Osteoblast (primary cell): ENCODE results near the gene VPS13D. TPM values are rescaled to one million over a fixed set of nuclear protein-coding genes. Genes with fewer than 3 reads are reported as not detected.

Source experiments
- DNase-seq: peaks from one replicate; pipeline ENCODE4 v3.0.0; 2011; ENCODE audit warnings: low spot score, mixed read lengths; ENCODE audit not compliant: insufficient read length; ENCODE audit errors: missing footprints
- H2AFZ ChIP-seq: 2 replicates; pipeline ENCODE4 v1.6.0; 2011; ENCODE audit warnings: mild to moderate bottlenecking, low read length
- H3K27ac ChIP-seq: 2 replicates; pipeline ENCODE4 v1.5.1; 2011; ENCODE audit warnings: mild to moderate bottlenecking, low read depth, low read length, moderate library complexity
- H3K27me3 ChIP-seq: 2 replicates; pipeline ENCODE4 v1.6.0; 2012; ENCODE audit warnings: mild to moderate bottlenecking, control low read depth, inconsistent platforms, low read length, moderate library complexity; ENCODE audit not compliant: insufficient read depth
- H3K36me3 ChIP-seq: 2 replicates; pipeline ENCODE4 v1.5.1; 2011; ENCODE audit warnings: mild to moderate bottlenecking, low read length, control low read depth, moderate library complexity; ENCODE audit not compliant: insufficient read depth
- H3K4me1 ChIP-seq: 2 replicates; pipeline ENCODE4 v1.5.1; 2011; ENCODE audit warnings: mild to moderate bottlenecking, low read length, control low read depth, moderate library complexity; ENCODE audit not compliant: insufficient read depth
- H3K4me2 ChIP-seq: 2 replicates; pipeline ENCODE4 v1.6.0; 2011; ENCODE audit warnings: mild to moderate bottlenecking, low read length; ENCODE audit not compliant: insufficient read depth
- H3K4me3 ChIP-seq: fragments of 200-600 bp; sonication (generic); 3 replicates; pipeline ENCODE4 v1.5.1; 2012; ENCODE audit warnings: mild to moderate bottlenecking, low read length, inconsistent platforms; ENCODE audit not compliant: insufficient read depth
- H3K79me2 ChIP-seq: 2 replicates; pipeline ENCODE4 v1.6.0; 2012; ENCODE audit warnings: mild to moderate bottlenecking, low read length, control low read depth, inconsistent platforms; ENCODE audit not compliant: insufficient read depth
- H3K9me3 ChIP-seq: 2 replicates; pipeline ENCODE4 v1.5.1; 2011; ENCODE audit warnings: low read depth, low read length, control low read depth
- H4K20me1 ChIP-seq: 2 replicates; pipeline ENCODE4 v1.6.0; 2012; ENCODE audit warnings: mild to moderate bottlenecking, low read length, control low read depth; ENCODE audit not compliant: insufficient read depth
- total RNA-seq: library from RNA; depleted of rRNA; stranded (reverse); fragments of >200 nt; gene quantifications from 2 replicates; pipeline ENCODE4 v1.2.3, GENCODE V29; 2012
- TF ChIP-seq, protein P1 (sequence below): IDR thresholded peaks from 2 replicates; pipeline ENCODE4 v1.5.1; 2011; ENCODE audit warnings: mild to moderate bottlenecking, low read depth, low read length, moderate library complexity; ENCODE audit errors: extremely low read depth

VPS13D gene
- total RNA-seq, 1 donor, result 48.5 TPM

DNA sequence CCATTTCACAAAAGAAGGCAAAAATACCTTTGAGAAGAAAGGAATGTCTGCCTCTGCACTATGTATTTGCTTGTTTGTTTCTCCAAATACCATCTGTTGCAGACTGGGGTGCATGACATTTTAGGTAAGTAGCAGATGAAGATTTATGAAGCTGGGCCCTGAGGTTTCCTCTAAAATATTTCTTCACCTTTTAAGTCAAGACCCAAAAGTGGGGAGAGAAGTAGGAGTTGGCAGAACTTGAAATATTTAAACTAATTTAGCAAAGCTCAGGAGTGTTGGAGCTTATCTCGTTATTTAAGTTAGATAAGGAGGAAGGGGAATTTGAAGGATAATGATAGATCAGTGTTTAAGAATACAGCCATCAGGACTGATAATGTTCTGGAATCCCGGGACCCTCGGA lies 235.3 kb downstream of the VPS13D start:
- TF ChIP-seq, protein P1, sequence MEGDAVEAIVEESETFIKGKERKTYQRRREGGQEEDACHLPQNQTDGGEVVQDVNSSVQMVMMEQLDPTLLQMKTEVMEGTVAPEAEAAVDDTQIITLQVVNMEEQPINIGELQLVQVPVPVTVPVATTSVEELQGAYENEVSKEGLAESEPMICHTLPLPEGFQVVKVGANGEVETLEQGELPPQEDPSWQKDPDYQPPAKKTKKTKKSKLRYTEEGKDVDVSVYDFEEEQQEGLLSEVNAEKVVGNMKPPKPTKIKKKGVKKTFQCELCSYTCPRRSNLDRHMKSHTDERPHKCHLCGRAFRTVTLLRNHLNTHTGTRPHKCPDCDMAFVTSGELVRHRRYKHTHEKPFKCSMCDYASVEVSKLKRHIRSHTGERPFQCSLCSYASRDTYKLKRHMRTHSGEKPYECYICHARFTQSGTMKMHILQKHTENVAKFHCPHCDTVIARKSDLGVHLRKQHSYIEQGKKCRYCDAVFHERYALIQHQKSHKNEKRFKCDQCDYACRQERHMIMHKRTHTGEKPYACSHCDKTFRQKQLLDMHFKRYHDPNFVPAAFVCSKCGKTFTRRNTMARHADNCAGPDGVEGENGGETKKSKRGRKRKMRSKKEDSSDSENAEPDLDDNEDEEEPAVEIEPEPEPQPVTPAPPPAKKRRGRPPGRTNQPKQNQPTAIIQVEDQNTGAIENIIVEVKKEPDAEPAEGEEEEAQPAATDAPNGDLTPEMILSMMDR, result no peak

DNA sequence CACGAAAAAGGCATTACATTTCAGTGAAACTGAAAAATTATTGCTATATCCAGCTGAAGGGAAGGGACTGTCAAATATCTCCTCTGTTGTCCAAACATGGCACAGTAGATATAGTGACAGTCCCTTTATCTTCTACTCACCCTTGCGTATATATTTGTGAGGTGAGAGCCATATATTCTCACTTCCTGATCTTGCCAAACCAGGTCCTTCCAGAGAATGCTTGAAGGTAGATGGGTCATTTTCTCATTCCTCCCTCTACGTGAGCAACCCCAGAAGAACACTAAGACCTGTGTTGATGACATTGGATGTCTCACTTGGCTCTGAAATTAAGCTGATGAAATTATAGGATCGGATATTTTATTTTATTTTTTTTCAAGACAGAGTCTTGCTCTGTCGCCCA lies 237.0 kb downstream of the VPS13D start:
- Histone ChIP-seq H3K79me2 (no peaks in the 10 kb centered on the region), H3K27me3 (no peaks in the 10 kb centered on the region), H3K4me1 (peaks cover 44% of the 10 kb centered on the region), H3K27ac (no peak overlapping the region), H2AFZ (no peak overlapping the region), H3K4me3 (no peak overlapping the region), H3K36me3 (peaks cover 3% of the 10 kb centered on the region), H3K4me2 (no peak overlapping the region), H4K20me1 (no peaks in the 10 kb centered on the region), H3K9me3 (no peaks in the 10 kb centered on the region)
- TF ChIP-seq, protein P1, result no peak
- DNase-seq, result no peak

More for the DNA sequence above, 235.3 kb downstream of the VPS13D start:
- peaks cover 56% of the 10 kb centered on the region for H3K4me1 ChIP-seq
- no peaks in the 10 kb centered on the region for H3K27me3 ChIP-seq
- peak overlapping the region; percentile 82 for H3K27ac ChIP-seq
- peak overlapping the region; percentile 23 for H3K4me2 ChIP-seq
- H4K20me1 ChIP-seq, result no peaks in the 10 kb centered on the region
- H3K9me3 ChIP-seq, result no peaks in the 10 kb centered on the region
- no peak for DNase-seq
- no peaks in the 10 kb centered on the region for H3K79me2 ChIP-seq
- no peak overlapping the region for H2AFZ ChIP-seq
- H3K4me3 ChIP-seq, result no peak overlapping the region
- H3K36me3 ChIP-seq, result peaks cover 3% of the 10 kb centered on the region

DNA sequence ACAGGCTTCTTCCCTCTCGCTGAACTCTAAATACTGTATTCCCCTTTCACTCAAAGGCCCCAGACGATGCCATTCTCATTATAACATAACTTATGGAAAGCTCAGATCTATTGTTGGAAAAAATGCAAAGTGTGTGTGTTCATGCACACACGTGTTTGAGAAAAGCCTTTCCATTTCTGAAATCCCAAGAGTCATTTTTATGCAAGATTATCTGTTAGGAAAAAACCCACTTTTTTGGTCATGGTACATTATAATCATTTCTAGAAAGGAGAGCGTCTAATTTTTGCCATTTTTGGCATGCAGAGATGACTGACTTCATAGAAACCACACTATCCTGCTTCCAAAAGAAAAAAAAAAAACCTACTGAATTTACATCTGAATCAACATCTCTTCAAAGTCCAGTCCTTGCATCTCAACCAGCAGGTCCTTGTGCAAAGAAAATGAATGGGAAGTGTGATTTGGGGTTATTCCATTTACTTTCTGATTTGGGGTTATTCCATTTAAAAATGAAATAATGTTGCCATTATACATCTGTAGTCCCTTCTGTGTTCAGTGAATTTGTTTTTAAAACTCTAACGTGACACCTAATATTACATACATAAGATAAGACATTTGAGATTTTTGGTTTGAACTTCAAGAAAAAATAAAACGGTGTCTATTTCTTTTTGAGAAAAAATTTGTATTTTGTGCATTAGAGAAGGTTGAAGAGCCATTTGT lies 237.9 kb downstream of the VPS13D start:
- H3K27me3 ChIP-seq, result no peaks in the 10 kb centered on the region

DNA sequence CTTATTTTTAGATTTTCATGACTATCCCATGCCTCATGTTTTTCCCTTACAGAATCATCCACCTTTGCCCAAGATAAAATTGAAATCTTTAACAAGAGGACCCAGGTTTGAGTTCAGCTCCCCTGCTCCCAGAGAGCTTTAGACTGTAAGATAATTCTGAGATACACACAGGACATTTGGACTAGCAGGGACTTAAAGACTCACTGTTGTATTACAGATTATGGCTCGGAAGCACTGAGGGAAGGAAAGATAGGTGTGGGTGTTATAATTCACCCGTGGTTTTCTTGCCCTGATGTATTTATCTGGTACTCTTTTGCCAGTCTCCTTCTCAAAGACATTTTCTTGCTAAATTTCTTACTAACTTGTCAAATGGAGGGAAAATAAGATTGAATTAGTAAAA lies 238.5 kb downstream of the VPS13D start:
- Histone ChIP-seq H3K4me2 (no peak overlapping the region), H3K36me3 (no peaks in the 10 kb centered on the region), H3K4me1 (peaks cover 33% of the 10 kb centered on the region), H3K9me3 (no peaks in the 10 kb centered on the region), H3K79me2 (no peaks in the 10 kb centered on the region), H2AFZ (no peak overlapping the region), H4K20me1 (no peaks in the 10 kb centered on the region), H3K27ac (no peak overlapping the region), H3K4me3 (no peak overlapping the region), H3K27me3 (no peaks in the 10 kb centered on the region)
- no peak for DNase-seq
- TF ChIP-seq, protein P1, result no peak

More for the DNA sequence above, 237.9 kb downstream of the VPS13D start:
- H3K4me3 ChIP-seq, result no peak overlapping the region
- DNase-seq, result no peak
- H2AFZ ChIP-seq, result no peak overlapping the region
- H3K4me2 ChIP-seq, result no peak overlapping the region
- no peaks in the 10 kb centered on the region for H4K20me1 ChIP-seq
- peak overlapping the region; percentile 9 for H3K27ac ChIP-seq
- peaks cover 35% of the 10 kb centered on the region for H3K4me1 ChIP-seq
- no peaks in the 10 kb centered on the region for H3K79me2 ChIP-seq
- no peaks in the 10 kb centered on the region for H3K36me3 ChIP-seq
- TF ChIP-seq, protein P1, result no peak
- H3K9me3 ChIP-seq, result no peaks in the 10 kb centered on the region
